HG03354 (cell line): ENCODE data around the gene KDELR3.

Experiments
- ATAC-seq: cut with Tn5 transposase; IDR thresholded peaks from one replicate; pipeline ENCODE4 v1.9.1; 2021; ENCODE audit warnings: mild to moderate bottlenecking; ENCODE audit not compliant: unreplicated experiment, poor library complexity, severe bottlenecking

KDELR3 gene

DNA sequence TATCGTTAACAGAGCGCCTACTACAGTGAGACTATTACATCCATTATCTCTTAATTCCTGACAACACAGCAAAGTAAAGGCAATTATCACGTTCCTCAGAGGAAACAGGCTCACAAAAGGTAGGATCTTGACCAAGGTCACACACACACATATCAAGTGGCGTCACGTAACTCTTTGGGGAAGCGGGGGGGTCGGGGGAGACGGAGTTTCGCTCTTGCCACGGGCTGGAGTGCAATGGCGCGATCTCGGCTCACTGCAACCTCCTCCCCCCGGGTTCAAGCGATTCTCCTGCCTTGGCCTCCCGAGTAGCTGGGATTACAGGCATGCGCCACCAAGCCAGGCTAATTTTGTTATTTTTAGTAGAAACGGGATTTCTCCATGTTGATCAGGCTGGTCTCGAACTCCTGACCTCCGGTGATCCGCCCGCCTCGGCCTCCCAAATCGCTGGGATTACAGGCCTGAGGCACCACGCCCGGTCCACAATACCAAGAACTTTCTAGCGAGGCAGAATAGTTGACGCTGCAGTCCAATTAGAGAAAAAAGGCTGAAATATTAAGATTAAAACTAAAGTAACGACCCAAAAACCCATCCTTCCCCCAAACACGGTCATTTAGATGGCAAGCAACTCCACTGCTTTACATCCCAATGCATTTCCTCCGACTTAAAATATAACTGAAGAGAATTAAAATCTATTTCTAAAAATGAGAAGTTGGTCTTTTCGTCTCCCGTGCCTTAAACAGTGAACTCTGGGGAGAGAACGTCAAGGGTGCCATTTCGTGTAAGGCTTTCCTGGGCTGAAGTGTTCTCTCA, 37.0 kb downstream of the KDELR3 start:
- ATAC-seq = no peak

DNA sequence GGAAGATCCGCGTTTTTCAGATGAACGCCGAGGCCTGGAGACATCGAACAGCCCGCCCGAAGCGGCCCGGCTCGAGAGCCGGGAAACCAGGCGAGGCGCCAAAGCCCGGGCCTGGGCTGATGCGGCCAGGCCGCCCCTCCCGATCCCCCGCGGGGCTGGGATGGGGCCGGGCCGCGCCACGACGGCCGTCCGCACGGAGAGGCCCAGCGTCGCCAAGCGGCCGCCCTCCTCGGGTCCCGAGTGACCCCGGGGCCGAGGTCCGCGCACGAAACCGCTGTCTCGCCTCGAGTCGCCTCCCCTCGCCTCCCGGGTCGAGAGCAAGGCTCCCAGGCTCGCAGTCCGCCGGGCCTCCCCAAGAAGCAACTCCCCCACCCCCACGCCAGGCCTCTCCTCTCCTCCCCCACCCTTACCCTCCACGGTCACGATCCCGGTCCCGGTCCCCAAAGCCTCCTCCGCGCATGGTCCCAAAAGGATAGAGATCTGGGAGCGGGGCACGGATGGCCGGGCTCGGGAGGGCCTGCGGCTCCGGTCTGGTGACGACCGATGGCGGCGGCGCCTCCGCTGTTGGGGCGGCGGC, 37.7 kb downstream of the KDELR3 start:
- ATAC-seq = peak; percentile 38

GRCh38 chr22:38506118-38506962, 38.4 kb downstream of the KDELR3 start, which contains the start of gene DDX17:
DDX17 (minus strand) TSS chr22:38506311.
- ATAC-seq = peak; percentile 87

DNA sequence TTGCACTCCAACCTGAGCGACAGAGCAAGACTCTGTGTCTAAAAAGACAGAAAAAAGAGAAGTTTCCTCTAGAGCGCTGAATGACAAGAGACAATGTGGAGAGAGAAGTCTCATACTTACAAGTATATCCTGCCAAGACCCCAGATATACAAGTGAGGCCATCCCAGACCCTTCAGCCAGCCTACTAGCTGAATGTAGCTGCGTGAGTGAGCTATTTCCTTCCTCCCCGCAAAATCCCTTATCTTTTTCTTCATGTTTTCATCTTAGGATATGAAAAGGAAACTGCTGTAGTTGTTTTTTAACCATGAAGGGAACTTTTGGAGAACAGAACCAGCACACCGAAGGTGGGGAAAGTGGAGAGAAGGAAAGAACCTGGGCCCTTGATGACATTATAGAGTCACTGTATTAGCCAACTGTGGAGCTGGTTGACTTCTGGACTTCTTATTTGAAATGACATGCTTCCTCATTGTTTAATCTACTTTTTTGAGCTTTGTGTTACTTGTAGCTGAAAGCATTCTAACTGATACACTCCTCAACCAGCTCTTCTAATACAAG, 42.6 kb downstream of the KDELR3 start:
- no peak for ATAC-seq

- ATAC-seq = no peak
Observed at GRCh38 chr22:38513063-38513462, 45.2 kb downstream of the KDELR3 start.

DNA sequence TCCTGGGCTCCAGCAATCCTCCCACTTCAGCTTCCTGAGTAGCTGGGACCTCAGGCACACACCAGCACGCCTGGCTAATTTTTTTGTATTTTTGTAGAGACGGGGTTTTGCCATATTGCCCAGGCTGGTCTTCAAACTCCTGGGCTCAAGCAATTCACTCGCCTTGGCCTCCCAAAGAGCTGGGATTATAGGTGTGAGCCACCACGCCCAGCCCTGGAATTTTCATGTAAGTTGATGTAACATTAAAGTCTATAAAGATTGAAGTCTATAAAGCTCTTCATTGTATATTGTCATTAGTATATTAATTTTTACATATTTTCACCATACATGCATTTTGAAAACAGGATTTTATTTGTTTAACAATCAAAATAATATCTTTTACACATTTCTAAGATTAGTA, 50.7 kb downstream of the KDELR3 start:
- no peak for ATAC-seq

GRCh38 chr22:38519453-38520250, 51.8 kb downstream of the KDELR3 start:
- ATAC-seq = no peak

GRCh38 chr22:38523029-38523428, 55.1 kb downstream of the KDELR3 start:
- no peak for ATAC-seq

DNA sequence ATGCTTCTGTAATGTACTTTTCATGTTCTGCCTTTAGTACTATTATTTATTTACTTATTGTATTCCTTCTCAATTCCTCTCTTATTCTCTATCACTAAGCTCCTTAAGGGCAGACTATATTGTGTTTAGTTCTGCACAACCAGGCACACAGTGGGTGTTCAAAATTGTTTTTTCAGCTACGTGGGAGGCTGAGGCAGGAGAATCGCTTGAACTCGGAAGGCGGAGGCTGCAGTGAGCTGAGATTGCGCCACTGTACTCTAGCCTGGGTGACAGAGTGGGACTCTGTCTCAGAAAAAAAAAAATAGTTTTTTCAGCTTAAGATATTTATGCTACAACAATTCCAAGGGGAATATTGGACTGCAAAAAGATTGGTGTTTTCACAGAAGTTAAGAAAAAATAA, 55.6 kb downstream of the KDELR3 start:
- ATAC-seq = no peak

- no peak for ATAC-seq
Observed at GRCh38 chr22:38524429-38524828, 56.5 kb downstream of the KDELR3 start.

DNA sequence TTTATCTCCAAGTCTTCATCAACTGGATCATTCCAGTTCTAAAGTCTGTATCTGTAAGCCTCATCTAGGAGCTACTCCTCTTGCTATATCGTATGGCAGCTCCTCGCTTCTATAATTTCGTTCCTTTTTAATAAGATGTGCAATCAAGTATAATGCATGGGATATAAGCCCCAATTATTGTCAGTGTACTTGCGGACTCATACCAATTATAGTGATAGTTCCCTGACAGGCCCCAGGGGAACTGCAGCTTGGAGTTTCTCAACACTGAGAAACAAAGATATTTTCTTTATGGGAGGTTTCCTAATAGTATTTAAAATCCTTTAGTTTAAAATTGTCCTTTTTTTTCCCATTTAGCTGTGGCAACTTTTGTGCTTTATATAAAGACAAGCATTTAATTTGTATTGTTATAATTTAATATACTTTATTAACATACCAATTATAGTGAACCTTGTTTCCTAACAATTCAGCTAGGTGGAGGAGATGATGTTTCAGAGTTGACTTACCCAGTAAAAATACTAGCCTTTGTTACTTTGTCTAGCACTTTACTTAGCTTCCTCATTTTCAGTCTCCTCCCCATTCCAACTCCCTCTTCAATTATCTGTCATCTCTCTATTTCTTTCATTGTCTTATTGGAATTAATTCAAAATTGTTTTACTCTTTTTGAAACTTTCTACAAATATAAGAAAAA, 63.5 kb downstream of the KDELR3 start:
- no peak for ATAC-seq
